ENCODE results near the gene MAP4K1.

GRCh38 chr19:38543807-38544568 lies 73.8 kb downstream of the MAP4K1 start:
- TF ChIP-seq CTCF (IDR thresholded peaks at IDR 0.05; ENCODE audit: poor library complexity, severe bottlenecking) = peak; percentile 67
- TF ChIP-seq RAD21 (conservative IDR thresholded peaks at IDR 0.05) = peak; percentile 65
- no peak for TF ChIP-seq EZH2 (IDR thresholded peaks at IDR 0.05; ENCODE audit: borderline replicate concordance, insufficient read depth, low read length, poor library complexity, severe bottlenecking)
- no peak for TF ChIP-seq TAF1 (IDR thresholded peaks at IDR 0.05; ENCODE audit: low read depth)
- TF ChIP-seq MXI1 (conservative IDR thresholded peaks at IDR 0.05; ENCODE audit: poor library complexity, severe bottlenecking) = no peak
